Suppressor macrophage treated with lipopolysaccharide for 4 hours (primary cell): ENCODE measurements around the gene PPM1A.

ENCODE experiments used
- DNase-seq: peaks from one replicate; pipeline ENCODE4 v3.0.0-alpha.2; 2020

PPM1A gene

DNA sequence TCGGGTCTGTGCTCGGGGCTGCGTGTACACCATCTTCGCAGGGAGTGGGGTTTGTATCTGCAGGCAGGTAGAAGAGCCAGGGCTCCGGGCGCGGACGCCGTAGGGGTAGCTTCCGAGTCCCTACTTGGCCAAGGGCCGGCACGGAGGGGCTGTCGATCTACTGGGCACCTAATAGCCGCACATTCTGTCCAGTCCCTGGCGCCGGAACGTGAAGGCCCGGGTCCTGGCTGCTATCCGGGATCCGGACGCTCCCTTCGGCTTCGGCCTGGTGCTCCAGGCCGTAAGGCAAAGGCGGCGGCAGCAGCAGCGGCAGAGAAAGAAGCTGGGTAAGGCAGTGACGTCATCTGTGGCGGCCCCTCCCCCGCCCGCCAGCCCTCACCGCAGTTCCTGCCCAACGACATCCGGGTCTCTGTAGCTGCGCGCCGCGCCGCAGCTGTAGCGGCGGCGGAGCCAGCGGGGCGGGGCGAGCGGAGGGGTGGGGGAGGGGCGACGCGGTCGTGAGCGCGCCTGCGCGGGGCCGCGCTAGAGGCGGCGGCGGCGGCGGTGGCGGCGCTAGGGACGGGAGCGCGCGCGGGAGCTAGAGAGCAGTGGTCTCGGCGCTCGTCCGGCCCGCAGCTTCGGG is at the start of gene PPM1A:
PPM1A (plus strand) TSS at position 525 of the 622 bp plus-strand sequence. CDS start 33,483 bp downstream, outside the sequence.
- peak; percentile 98 for DNase-seq

DNA sequence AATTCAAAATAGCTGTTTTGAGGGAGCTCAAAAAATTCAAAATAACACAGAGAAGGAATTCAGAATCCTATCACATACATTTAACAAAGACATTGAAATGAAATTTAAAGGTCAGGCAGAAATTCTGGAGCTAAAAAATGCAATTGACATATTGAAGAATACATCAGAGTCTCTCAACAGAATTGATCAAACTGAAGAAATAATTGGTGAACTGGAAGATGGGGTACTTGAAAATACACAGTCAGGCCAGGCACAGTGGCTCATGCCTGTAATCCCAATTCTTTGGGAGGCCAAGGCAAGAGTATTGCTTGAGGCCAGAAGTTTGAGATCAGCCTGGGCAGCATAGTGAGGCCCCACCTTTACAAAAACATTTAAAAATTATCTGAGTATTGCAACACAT is 49.7 kb upstream of the PPM1A start:
- DNase-seq = no peak

DNA sequence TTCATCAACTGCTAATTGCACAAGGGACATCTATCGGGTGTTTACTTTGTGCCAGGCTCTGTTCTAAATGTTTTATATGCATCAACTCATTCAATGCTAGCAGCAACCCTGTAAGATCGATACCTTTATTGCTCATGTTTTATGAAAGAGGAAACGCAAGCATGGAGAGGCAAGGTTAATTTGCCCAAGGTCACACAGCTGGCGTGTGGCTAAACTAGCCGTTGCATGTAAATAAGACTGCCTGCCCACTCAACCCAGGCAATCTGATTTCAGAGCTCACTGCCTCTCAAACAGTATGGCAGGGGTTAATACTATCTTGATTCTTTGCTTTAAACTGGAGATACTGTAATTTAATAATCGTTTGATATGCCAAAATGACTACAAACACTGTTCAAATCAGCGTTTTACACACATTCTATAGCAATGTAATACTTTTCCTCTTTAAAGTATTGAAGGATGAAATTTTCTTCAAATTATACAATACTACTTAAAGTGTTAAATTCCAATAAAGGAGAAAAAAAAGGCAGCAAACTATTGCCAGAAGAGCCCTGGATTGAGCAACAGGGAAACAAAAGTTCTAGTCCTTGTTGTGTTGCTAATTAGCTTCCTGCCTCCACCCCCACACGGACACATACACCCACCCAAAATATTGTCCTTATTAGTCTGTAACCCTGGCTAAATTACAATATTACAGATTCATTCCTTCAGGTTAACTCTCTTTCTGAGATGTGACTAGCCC is 44.7 kb upstream of the PPM1A start:
- no peak for DNase-seq

DNA sequence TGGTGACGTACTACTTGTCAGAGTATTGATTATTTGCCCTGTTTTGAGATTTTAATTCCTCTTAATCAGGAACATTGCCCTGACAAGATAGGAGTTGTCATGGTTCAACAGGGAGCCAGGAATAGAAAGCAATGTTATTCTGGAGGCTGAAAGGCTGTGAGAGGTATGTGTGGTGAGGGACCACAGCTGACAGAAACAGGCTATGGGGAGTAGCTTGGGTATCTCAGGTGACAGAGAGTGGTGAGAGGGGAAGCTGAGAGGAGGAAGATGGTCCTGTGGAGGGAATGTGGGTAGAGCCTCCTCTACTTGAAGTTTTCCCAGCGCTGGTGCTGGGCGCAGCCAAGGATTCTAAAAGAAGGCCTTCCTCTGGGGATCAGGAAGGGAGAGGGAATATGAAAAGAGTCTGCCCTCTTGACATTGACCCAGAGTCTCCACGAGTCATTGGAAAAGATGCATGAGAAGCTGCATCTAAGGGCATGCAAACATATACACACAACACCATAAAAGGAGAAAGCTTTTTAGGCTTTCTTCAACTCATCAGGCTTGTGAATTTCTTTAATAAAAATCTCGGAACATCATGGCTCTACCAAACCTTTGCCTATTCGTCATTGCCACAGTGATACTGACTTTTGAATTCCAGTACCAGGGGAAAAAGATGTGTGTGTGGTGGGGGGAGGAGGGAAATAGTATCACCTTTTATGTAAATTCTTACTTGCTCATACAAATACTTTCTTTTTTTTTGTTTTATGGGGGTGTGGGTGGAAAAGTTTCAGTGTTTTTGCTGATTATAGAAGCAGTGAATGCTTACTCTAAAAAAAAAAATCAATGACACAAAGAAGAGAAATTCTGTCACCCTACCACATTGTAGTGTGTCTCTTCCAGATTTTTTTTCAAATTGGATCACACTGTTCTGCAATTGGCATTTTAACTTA is 43.9 kb upstream of the PPM1A start:
- no peak for DNase-seq

DNA sequence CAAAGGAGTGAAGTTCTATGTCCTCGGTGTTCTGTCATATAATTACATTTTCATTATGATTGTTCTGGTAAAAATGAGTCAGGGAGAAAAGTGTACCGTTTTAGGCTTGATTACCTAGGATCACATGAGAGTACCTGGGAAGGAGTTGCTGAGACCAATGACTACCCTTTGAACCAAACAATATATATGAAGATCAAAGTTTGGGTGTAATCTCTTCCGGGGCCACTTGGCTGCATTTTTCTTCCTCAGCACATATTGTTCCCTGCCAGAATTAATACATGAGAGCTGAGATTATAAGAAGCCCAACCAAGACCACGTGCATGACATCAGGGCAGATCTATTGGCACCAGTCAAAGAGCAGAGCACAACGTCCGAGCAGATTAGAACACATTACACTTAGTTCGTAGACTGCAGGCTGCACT is 42.8 kb upstream of the PPM1A start:
- no peak for DNase-seq

DNA sequence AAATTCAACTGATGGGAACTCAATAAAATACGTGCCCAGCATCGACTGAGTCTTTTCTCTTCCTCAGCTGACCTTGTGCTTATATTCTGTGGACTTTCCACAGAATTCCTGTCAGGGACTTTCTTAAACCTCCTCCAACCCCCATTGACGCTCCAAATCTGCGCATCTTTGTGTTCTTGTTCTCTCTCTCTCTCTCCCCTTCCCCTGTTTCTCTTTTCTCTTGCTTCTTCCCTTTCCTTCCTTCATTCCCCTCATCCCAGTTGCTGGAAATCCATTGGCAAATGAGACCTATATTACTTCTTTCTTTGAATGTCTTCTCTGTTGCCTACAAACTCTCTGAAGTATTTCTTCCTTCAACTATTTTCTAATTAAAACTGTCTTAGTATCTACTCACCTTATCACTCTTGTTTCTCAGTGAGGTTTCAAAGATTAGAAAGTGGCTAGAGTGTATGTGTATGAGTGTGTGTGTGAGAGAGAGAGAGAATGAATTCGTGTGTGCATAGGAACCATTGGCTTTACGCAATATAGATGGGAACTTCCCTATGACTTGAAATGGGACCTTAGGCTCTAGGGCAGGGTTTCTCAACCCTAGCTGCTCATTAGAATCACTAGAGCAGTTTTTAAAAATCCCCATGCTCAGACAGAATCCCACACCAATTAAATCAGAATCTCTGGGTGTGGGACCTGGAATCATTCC is 42.0 kb upstream of the PPM1A start:
- peak; percentile 66 for DNase-seq

DNA sequence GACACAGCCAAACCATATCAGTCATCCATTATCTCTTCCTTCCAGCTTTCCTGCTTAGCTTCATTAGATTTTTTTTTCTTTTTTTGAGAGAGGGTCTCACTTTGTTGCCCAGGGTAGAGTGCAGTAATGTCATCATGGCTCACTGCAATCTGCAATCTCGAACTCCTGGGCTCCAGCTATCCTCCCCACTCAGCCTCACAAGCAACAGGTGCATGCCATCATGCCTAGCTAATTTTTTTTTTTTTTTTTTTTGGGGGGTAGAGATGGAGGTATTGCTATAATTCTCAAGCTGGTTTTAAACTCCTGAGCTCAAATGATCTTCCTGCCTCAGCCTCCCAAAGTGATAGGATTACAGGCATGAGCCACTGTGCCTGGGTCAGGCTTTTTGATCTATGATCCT is 38.3 kb upstream of the PPM1A start:
- no peak for DNase-seq

DNA sequence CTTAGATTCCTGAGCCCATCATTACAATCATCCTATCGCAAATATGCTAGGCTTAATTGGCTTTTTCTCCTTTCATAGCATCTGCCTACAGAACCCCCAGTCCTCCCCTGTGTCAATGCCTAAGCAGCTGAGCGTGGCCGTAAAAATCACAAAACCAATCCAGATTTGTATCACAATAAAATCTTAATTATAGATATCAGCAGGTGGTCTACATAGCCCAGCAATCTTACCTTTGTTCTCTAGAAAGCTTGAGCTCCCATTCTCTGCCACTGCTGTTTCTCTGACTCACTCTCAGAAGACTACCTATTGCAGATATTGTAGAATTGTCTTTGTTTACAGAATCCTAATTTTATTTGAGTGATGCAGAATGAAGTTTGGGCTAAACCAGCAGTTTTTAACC is 37.9 kb upstream of the PPM1A start:
- DNase-seq = no peak

DNA sequence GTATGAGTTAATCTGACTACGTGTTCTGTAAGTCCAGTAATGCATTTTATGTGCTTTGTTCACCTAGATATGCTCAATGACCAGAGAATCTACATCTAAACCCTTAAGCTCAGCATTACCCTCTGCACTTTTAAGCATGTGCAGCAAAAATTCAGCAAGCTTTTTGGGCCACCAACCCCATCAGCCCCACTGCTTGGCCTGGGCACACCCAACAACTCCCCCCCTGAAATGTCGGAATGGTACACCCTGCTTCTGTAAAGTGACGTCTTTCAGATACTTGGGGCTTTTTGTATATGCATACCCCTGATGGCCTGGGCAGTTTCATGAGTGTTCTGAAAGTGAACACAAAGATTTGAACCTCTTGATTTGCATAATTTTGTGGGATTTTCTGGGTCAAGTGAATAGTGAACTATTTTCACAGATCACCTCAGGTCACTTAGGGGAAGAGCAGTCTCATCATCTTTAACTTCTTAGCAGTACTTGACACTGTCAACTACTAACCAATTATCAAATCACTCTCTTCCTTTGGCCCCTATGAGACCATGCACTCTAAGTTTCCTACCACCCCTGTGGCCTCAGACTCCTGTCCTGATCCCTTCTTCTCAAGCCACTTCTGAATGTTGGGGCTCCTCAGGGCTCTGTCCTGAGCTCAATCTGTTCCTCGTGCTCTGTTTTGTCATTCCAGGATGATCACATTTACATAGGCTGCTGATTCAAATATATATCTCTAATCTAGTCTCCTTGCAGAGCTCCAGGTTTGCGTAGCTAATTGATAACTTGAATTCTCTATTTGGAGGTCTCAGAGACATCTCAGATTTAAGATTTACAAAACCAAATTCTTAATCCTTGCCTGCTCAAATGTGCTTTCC is 36.3 kb upstream of the PPM1A start:
- no peak for DNase-seq

DNA sequence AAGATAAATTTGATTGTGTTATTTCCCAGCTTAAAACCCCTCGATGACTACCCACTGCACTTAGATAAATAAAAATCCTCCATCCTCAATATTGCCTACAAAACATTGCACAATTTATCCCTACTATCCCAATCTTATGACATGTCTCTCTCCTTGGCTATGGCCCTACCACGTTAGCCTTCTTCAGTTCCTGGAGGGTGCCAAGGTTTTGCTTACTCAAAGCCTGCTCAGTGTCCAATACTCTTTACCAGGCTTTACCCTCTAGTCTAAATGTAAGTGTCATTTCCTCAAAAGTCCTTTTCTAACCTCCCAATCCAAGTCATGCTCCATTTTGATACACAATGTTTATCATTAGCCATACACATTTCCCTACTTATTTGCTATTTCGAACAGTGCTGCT is 35.0 kb upstream of the PPM1A start:
- no peak for DNase-seq

DNA sequence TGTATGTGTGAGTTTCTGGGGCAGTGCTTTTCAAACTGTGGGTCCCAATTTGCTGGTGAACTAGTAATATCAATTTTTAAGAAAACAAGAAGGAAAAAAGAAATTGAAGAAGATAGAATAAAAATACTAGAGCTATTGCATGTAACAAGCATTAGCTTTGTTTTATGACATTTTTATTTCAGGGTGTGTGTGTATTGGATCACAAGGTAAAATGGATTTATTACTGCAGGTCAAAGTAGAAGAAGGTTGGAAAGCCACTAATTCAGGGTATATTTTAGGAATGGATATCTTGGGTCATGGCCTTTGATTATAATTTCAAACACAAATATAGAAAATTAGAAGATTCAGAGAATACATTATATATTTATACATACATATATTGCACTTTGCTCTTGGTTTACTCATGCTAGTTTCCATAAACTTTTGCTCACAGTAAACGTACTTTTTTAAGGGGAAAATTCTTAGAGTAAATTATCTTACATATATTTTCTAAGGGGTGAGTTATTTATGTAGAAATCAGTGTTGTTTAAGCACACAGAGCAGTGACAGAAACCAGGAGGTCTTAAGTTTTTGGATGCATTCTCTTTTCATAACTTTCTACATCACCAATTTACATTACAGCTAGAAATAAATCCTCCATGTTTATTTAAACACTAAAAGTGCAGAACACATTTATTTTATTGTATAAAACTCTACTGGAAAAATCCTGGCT is 34.5 kb upstream of the PPM1A start:
- no peak for DNase-seq

DNA sequence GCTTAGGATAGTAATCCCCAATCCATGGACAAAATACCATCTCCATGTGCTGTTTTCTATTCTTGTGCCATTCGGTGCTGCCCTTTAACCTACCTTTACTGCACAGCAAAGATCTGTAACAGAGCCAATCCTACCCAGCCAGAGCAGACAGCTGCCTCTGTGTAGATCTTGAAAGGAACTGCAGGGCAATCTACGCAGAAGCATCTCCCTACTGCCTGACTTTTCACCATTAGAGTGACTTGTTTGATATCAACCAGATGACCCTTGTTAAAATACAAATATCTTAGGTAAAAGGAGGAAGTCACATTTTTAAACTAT is 33.9 kb upstream of the PPM1A start:
- DNase-seq = no peak

DNA sequence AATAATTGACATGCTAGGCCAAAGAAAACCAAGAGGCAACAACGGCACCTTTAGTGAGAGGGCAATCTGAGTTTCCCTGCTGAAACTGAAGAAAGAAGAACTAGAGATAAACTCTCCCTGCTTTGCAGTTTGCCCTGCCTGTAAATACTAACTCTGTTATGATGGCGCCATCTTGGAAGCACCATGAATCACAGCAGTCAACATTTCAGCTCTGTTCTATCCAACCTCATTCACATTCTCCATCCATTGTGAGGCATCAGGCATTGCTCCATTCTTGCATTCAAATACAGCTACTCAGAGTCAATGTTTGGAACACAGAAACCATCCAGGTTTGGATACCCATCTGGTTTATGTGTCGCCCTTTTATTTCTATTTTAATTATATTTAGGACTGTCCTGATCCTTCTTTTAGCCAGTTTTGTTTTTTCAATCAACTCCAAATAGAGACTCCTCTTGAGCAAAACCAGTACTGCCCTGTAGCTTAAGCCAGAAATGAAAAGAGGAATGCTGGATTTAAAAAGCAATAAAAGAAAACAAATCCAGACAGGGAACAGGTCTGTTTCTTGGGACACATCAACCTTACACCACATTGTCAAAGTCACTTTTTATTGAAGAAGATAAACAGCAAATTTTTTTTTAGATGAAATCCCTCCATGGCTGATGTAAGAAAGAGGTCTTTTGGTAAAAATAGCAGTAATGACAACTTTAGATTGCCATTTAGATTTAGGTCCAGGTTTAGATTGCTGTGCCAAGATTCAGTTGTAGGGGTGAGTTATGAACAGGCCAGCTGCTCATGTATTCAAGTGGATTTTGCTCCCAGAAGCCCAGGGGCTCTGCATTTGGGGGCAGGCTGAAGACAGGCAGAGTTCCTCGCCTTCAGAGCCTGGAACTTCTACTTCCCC is 33.3 kb upstream of the PPM1A start:
- no peak for DNase-seq

DNA sequence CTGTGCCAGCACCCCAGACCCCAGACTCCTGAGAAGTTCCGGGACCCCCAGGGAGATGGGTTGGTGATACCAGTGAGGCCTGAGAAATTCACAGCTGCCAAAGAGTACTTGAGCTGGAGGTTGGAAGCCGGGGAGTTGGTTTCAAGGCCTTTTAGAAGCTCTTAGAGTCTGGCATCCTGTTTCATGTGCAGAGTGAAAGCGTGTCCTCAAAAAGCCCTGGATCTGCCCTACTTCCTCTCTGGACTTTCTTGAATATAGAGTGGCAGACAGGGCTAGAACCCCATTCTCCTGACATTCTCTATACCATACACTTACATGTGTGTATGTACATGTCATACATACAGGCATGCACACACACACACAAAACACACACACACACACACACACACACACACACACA is 31.3 kb upstream of the PPM1A start:
- no peak for DNase-seq

DNA sequence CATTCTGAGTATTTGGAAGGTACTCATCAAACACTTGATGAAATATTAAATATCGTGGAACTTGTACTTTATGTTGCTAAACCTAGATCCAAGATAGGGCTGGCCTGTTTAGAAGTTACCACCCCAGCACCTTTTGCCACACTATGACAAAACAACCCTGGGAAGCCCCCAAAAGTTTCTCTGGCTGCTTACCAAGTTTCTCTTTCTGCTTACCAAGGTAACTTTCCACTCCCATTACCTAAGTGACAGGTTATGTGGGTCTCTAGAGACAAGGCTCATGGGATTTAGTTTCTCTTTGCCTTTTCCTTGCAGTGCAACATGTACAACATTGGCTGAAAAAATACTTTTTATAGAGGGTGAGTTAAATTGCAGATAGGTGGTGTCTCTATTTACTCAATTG is 28.9 kb upstream of the PPM1A start:
- no peak for DNase-seq

DNA sequence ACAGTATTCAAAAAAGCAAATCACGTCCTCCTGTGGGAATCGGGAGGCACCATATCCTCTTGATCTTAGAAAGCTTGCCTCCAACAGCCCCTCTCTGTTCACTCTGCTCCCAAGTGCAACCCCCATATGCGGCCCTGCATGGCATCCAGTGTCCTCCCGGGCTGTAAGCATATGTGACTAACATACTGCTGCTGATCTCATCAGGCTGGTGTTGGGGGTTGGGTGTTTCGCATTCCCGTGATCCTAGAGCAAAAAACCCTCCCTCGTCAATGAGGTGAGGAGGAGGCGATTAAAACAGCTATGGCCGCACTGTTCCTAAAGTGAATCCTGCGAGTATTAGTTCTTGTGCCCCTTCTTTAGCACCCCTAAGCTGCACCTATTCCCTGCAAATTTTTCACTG is 28.1 kb upstream of the PPM1A start:
- DNase-seq = no peak

DNA sequence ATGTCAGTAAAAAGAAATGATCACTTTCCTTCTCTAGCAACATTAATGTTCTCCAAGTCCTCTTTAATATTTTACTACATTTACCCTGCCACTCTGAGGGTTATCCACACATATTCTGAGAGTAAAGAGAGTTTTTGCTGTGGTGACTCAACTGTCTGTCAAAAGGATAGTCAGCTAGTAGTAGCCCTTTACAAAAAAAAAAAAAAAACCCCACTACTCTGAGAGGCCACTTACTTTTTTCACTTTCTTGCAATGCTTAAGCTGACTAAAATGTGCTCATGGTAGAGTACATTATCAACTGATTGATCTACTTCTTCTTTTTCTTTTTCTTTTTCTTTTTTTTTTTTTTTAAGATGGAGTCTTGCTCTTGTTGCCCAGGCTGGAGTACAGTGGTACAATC is 27.6 kb upstream of the PPM1A start:
- no peak for DNase-seq

DNA sequence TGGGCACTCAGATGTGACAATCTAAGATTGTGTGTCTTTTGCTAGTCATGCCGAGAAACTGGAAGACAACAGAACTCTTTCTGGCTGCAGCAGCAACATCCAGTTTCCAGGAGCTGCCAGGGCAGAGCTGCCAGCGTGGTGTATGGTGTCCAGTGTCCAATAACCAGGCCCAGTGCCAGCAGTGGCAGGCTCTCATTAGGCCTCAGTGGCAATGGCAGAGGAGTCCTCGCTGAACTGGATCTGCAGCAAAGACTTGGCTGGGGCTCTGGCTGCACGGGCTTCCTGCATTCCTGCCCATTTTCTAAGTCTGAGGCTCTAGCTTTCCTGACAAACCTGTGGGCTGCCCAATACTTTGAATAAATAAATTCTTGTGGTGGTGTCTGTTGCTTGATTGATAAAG is 26.2 kb upstream of the PPM1A start:
- DNase-seq = no peak

DNA sequence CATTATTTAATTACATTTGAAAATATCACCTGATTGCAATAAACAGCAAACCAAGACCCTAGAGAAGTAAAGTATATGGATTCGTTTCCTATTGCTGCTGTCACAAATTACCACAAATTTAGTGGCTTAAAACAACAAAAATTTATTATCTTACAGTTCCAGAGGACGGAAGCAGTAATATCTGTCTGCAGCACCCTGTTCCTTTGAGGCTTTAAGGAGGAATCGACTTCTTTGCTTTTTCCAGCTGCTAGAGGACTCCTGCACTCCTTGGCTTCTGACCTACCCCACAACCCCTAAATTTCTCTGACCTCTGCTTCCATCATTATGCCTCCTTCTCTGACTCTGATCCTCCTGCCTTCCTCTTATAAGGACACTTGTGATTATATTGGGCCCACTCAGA is 23.8 kb upstream of the PPM1A start:
- DNase-seq = no peak

DNA sequence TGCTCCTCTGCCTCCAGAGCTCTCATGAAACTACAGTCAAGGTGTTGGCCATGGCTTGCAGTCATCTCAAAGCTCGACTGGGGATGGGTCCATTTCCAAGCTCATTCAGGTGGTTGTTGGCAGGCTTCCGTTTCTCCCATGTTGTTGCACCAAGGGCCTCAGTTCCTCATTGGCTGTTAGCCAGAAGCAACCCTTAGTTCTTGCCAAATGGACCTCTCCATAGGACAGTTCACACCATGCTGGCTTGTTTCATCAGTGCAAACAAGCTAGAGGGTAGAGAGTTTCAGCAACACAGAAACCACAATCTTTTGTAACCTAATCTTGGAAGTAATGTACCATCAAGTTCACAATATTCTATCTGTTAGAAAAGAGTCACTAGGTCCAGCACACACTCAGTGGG is 22.7 kb upstream of the PPM1A start:
- peak; percentile 22 for DNase-seq

DNA sequence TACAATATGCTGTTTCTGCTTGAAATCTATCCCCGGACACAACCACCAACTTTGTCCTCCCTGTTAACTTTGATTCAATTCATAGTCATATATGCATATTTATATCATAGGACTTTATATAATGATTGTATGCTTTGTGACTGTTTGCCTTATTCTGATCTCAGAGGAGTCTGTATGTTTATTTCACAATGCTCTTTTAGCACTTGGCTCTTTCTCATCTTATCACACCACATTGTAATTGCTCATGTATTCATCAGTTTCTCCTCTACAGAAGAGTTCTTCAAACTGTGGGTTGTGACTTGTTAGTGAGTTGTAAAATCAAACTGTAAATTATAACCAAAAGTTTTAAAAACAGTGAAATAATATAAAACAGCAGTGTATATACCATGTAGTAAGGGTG is 21.7 kb upstream of the PPM1A start:
- no peak for DNase-seq
